OCI-LY1 (cell line): ENCODE measurements around the gene RAD51B.

Experiments used
- H2AFZ ChIP-seq: fragments of 200-600 bp; sonication (generic), shearing (Covaris generic); 2 replicates; pipeline ENCODE4 v1.6.0; 2014; ENCODE audit warnings: antibody characterized with exemption, mild to moderate bottlenecking, low read length
- H3F3A ChIP-seq: fragments of 200-600 bp; sonication (generic), shearing (Covaris generic); 2 replicates; pipeline ENCODE4 v1.6.0; 2014; ENCODE audit warnings: mild to moderate bottlenecking, antibody characterized with exemption, low read length, moderate library complexity; ENCODE audit not compliant: insufficient read depth
- H3K27ac ChIP-seq: fragments of 200-600 bp; sonication (generic); 2 replicates; pipeline ENCODE4 v1.5.1; 2014; ENCODE audit warnings: low read length, mixed run types, mild to moderate bottlenecking, low read depth; ENCODE audit not compliant: poor library complexity, severe bottlenecking
- H3K27me3 ChIP-seq: fragments of 200-600 bp; sonication (generic); 2 replicates; pipeline ENCODE4 v1.6.0; 2014; ENCODE audit warnings: antibody characterized with exemption, mild to moderate bottlenecking, low read length, moderate library complexity; ENCODE audit not compliant: insufficient read depth
- H3K36me3 ChIP-seq: fragments of 200-600 bp; sonication (generic); 2 replicates; pipeline ENCODE4 v1.6.1; 2014; ENCODE audit warnings: mild to moderate bottlenecking, antibody characterized with exemption, low read length, moderate library complexity, mixed read lengths; ENCODE audit not compliant: insufficient read depth
- H3K4me1 ChIP-seq: fragments of 200-600 bp; sonication (generic); 2 replicates; pipeline ENCODE4 v1.5.1; 2014; ENCODE audit warnings: mild to moderate bottlenecking, low read length, moderate library complexity; ENCODE audit not compliant: insufficient read depth, severe bottlenecking
- H3K4me2 ChIP-seq: fragments of 200-600 bp; sonication (generic), shearing (Covaris generic); 2 replicates; pipeline ENCODE4 v1.6.1; 2014; ENCODE audit warnings: low read length
- H3K4me3 ChIP-seq: fragments of 200-600 bp; sonication (generic); 2 replicates; pipeline ENCODE4 v1.5.1; 2014; ENCODE audit warnings: low read length, low read depth, mild to moderate bottlenecking, mixed read lengths; ENCODE audit not compliant: poor library complexity, severe bottlenecking
- H3K79me2 ChIP-seq: fragments of 200-600 bp; shearing (Covaris generic); 2 replicates; pipeline ENCODE4 v1.6.1; 2016; ENCODE audit warnings: mixed run types, low read length, mixed read lengths; ENCODE audit not compliant: insufficient read depth
- H3K9ac ChIP-seq: fragments of 200-600 bp; sonication (generic), shearing (Covaris generic); 2 replicates; pipeline ENCODE4 v1.6.1; 2014; ENCODE audit warnings: mild to moderate bottlenecking, low read length, mixed read lengths
- H3K9me2 ChIP-seq: fragments of 200-600 bp; sonication (generic), shearing (Covaris generic); 2 replicates; pipeline ENCODE4 v1.6.1; 2014; ENCODE audit warnings: low read depth, mild to moderate bottlenecking, low read length, mixed read lengths
- H3K9me3 ChIP-seq: fragments of 200-600 bp; shearing (Covaris generic); 2 replicates; pipeline ENCODE4 v1.6.1; 2014; ENCODE audit warnings: low read length, mixed read lengths
- H4K20me1 ChIP-seq: fragments of 200-600 bp; sonication (generic), shearing (Covaris generic); 2 replicates; pipeline ENCODE4 v1.6.0; 2016; ENCODE audit warnings: mild to moderate bottlenecking, low read length; ENCODE audit not compliant: insufficient read depth
- EZH2 ChIP-seq: fragments of 200-600 bp; sonication (generic), shearing (Covaris generic); IDR thresholded peaks from 2 replicates; pipeline ENCODE4 v1.8.0; 2017; ENCODE audit warnings: borderline replicate concordance, mixed run types, mild to moderate bottlenecking, antibody characterized with exemption, low read length, moderate library complexity, mixed read lengths
- TF ChIP-seq, protein P1 (sequence below): fragments of 200-600 bp; sonication (generic), shearing (Covaris generic); IDR thresholded peaks from 2 replicates; pipeline ENCODE4 v1.5.1; 2017; ENCODE audit warnings: mild to moderate bottlenecking, antibody characterized with exemption, low read length, moderate library complexity, mixed read lengths

The RAD51B gene

GRCh38 chr14:68741839-68742470 is 922.4 kb downstream of the RAD51B start:
- no peaks in the 10 kb centered on the region for H3K9me3 ChIP-seq
- peaks cover 12% of the 10 kb centered on the region for H3K4me1 ChIP-seq
- H3F3A ChIP-seq = no peaks in the 10 kb centered on the region
- H3K27me3 ChIP-seq = no peaks in the 10 kb centered on the region
- H4K20me1 ChIP-seq = no peaks in the 10 kb centered on the region
- no peaks in the 10 kb centered on the region for H3K79me2 ChIP-seq
- H3K9ac ChIP-seq = no peak overlapping the region
- no peak overlapping the region for H3K27ac ChIP-seq
- no peaks in the 10 kb centered on the region; the same call in 1 of the 2 replicates for H3K36me3 ChIP-seq
- H3K9me2 ChIP-seq = no peaks in the 10 kb centered on the region
- TF ChIP-seq, protein P1, sequence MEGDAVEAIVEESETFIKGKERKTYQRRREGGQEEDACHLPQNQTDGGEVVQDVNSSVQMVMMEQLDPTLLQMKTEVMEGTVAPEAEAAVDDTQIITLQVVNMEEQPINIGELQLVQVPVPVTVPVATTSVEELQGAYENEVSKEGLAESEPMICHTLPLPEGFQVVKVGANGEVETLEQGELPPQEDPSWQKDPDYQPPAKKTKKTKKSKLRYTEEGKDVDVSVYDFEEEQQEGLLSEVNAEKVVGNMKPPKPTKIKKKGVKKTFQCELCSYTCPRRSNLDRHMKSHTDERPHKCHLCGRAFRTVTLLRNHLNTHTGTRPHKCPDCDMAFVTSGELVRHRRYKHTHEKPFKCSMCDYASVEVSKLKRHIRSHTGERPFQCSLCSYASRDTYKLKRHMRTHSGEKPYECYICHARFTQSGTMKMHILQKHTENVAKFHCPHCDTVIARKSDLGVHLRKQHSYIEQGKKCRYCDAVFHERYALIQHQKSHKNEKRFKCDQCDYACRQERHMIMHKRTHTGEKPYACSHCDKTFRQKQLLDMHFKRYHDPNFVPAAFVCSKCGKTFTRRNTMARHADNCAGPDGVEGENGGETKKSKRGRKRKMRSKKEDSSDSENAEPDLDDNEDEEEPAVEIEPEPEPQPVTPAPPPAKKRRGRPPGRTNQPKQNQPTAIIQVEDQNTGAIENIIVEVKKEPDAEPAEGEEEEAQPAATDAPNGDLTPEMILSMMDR = no peak
- no peak for TF ChIP-seq EZH2
- no peak overlapping the region for H3K4me3 ChIP-seq
- no peak overlapping the region for H2AFZ ChIP-seq
- no peak overlapping the region for H3K4me2 ChIP-seq

DNA sequence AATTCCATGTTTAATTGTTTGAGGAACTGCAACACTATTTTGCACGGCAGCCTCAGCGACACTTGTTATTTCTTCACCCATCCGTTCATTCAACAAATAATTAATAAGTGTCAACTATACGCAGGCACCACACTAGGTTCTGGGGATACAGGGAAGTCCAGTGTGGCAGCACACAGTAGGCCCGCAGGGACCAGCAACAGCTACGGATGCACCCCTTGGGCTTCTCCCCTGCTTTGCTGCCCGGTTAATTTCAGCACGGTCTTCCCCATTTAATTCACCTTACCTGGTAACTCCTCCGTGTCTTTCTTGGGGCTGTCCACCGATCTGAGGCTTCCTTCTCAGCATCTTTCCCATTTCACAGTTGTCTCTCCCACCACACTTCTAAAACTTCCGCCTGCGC is 925.0 kb downstream of the RAD51B start:
- H3K4me3 ChIP-seq = no peak overlapping the region
- no peak overlapping the region for H2AFZ ChIP-seq
- no peaks in the 10 kb centered on the region for H3F3A ChIP-seq
- TF ChIP-seq EZH2 = no peak
- TF ChIP-seq, protein P1 = no peak
- no peak overlapping the region for H3K9ac ChIP-seq
- no peaks in the 10 kb centered on the region for H4K20me1 ChIP-seq
- no peak overlapping the region for H3K4me2 ChIP-seq
- H3K4me1 ChIP-seq = peaks cover 12% of the 10 kb centered on the region
- no peaks in the 10 kb centered on the region for H3K79me2 ChIP-seq
- no peaks in the 10 kb centered on the region for H3K9me3 ChIP-seq
- no peaks in the 10 kb centered on the region for H3K9me2 ChIP-seq
- no peaks in the 10 kb centered on the region; the same call in 1 of the 2 replicates for H3K36me3 ChIP-seq
- no peaks in the 10 kb centered on the region for H3K27me3 ChIP-seq
- no peak overlapping the region for H3K27ac ChIP-seq

GRCh38 chr14:68747393-68747792 is 927.8 kb downstream of the RAD51B start:
- no peaks in the 10 kb centered on the region for H3K9me2 ChIP-seq
- no peaks in the 10 kb centered on the region for H3K9me3 ChIP-seq
- H3K36me3 ChIP-seq = no peaks in the 10 kb centered on the region
- H3K4me3 ChIP-seq = no peak overlapping the region
- TF ChIP-seq, protein P1 = no peak
- no peak for TF ChIP-seq EZH2
- H3K9ac ChIP-seq = no peak overlapping the region
- H2AFZ ChIP-seq = no peak overlapping the region
- no peaks in the 10 kb centered on the region for H3K4me1 ChIP-seq
- H4K20me1 ChIP-seq = no peaks in the 10 kb centered on the region
- no peaks in the 10 kb centered on the region for H3K79me2 ChIP-seq
- no peak overlapping the region for H3K27ac ChIP-seq
- H3F3A ChIP-seq = no peaks in the 10 kb centered on the region
- H3K27me3 ChIP-seq = no peaks in the 10 kb centered on the region; the same call in 1 of the 2 replicates
- no peak overlapping the region for H3K4me2 ChIP-seq
